Measurements from ENCODE around the gene LHB.
"Not testable (repeated sequence)": the region's sequence is repeated elsewhere in the genome, so short reads cannot be mapped to it uniquely, and the experiment has no call there.

Gene LHB

GRCh38 chr19:49036815-49037214 lies 19.9 kb upstream of the LHB start, which contains the start of gene CGB1:
Gene CGB1 (minus strand): TSS chr19:49036895. CDS start chr19:49036711, 184 bp downstream.
- not testable (repeated sequence) for DNase-seq

- peak; percentile 9 for DNase-seq
Observed at GRCh38 chr19:49031642-49032301, 14.9 kb upstream of the LHB start, which contains the start of gene CGB2. Gene CGB2 (plus strand): TSS chr19:49031890. CDS start chr19:49032096, 206 bp downstream.

- DNase-seq, result not testable (repeated sequence)
Observed at GRCh38 chr19:49030323-49030722, 13.4 kb upstream of the LHB start.

GRCh38 chr19:49029749-49030148 lies 12.9 kb upstream of the LHB start:
- DNase-seq, result not testable (repeated sequence)

GRCh38 chr19:49028686-49029085 lies 11.8 kb upstream of the LHB start:
- DNase-seq, result not testable (repeated sequence)

- not testable (repeated sequence) for DNase-seq
Observed at GRCh38 chr19:49025599-49025998, 8.7 kb upstream of the LHB start.

- not testable (repeated sequence) for DNase-seq
Observed at GRCh38 chr19:49025088-49025487, 8.2 kb upstream of the LHB start.

GRCh38 chr19:49024233-49024632 lies 7.3 kb upstream of the LHB start, which contains the start of gene CGB3:
Gene CGB3 (minus strand): TSS chr19:49024333. CDS start chr19:49023971, 362 bp downstream.
- not testable (repeated sequence) for DNase-seq

GRCh38 chr19:49022116-49022515 lies 5.2 kb upstream of the LHB start:
- DNase-seq, result no peak

- no peak for DNase-seq
Observed at GRCh38 chr19:49020931-49021895, 4.3 kb upstream of the LHB start.

GRCh38 chr19:49020342-49020741 lies 3.5 kb upstream of the LHB start:
- no peak for DNase-seq

GRCh38 chr19:49019242-49019932 lies 2.5 kb upstream of the LHB start:
- no peak for DNase-seq

GRCh38 chr19:49018388-49019241 lies 1.7 kb upstream of the LHB start:
- DNase-seq, result not testable (repeated sequence)

GRCh38 chr19:49017666-49018351 lies 918 bp upstream of the LHB start:
- peak; percentile 17 for DNase-seq

GRCh38 chr19:49016067-49016839 lies 638 bp downstream of the LHB start:
- DNase-seq, result no peak

GRCh38 chr19:49014870-49015255 lies 2.0 kb downstream of the LHB start:
- no peak for DNase-seq

- DNase-seq, result no peak
Observed at GRCh38 chr19:49014123-49014869, 2.6 kb downstream of the LHB start.

GRCh38 chr19:49011194-49011593 lies 5.7 kb downstream of the LHB start:
- DNase-seq, result no peak

GRCh38 chr19:49010453-49010852 lies 6.4 kb downstream of the LHB start:
- no peak for DNase-seq

- no peak for DNase-seq
Observed at GRCh38 chr19:49009828-49010227, 7.1 kb downstream of the LHB start.
